GM12892 (cell line): ENCODE data around the gene PDZRN4.
A peak's percentile ranks its signal among the peaks of the same experiment; 100 is the strongest.

Source experiments
- DNase-seq: peaks from one replicate; pipeline ENCODE4 v3.0.0; 2011; ENCODE audit not compliant: insufficient read length
- FAIRE-seq: peaks from 2 replicates; lab custom pipeline; 2011; peaks lifted over from hg19 to GRCh38; lab: Jason Lieb, UNC
- POLR2A ChIP-seq: IDR thresholded peaks from 2 replicates; pipeline ENCODE4 v1.6.1; 2011; ENCODE audit warnings: low read depth, low read length, control low read depth
- POLR2AphosphoS5 ChIP-seq: IDR thresholded peaks from 2 replicates; pipeline ENCODE4 v1.6.1; 2011; ENCODE audit warnings: low read depth, low read length, control low read depth
- TAF1 ChIP-seq: IDR thresholded peaks from 2 replicates; pipeline ENCODE4 v1.6.1; 2011; ENCODE audit warnings: low read depth, mild to moderate bottlenecking, control low read depth, low read length, borderline replicate concordance

The PDZRN4 gene

GRCh38 chr12:41566703-41567102, 378.6 kb downstream of the PDZRN4 start:
- FAIRE-seq (no peak), DNase-seq (no peak)
- no peak for TF ChIP-seq POLR2A
- TF ChIP-seq POLR2AphosphoS5: no peak
- TF ChIP-seq TAF1: no peak

- DNase-seq (no peak), FAIRE-seq (no peak)
- TF ChIP-seq TAF1 (no peak), POLR2AphosphoS5 (no peak), POLR2A (no peak)
Measured at GRCh38 chr12:41573445-41573844, 385.3 kb downstream of the PDZRN4 start.

GRCh38 chr12:41576925-41577324, 388.8 kb downstream of the PDZRN4 start:
- TF ChIP-seq TAF1 (no peak), POLR2A (no peak), POLR2AphosphoS5 (no peak)
- FAIRE-seq (no peak), DNase-seq (no peak)

GRCh38 chr12:41577995-41578394, 389.9 kb downstream of the PDZRN4 start:
- FAIRE-seq (no peak), DNase-seq (no peak)
- TF ChIP-seq TAF1 (no peak), POLR2A (no peak), POLR2AphosphoS5 (no peak)

GRCh38 chr12:41585784-41586183, 397.7 kb downstream of the PDZRN4 start:
- no peak for TF ChIP-seq POLR2AphosphoS5
- TF ChIP-seq POLR2A: no peak
- TF ChIP-seq TAF1: no peak
- FAIRE-seq (no peak), DNase-seq (no peak)

GRCh38 chr12:41587574-41587973, 399.5 kb downstream of the PDZRN4 start:
- no peak for TF ChIP-seq POLR2A
- no peak for TF ChIP-seq TAF1
- FAIRE-seq: no peak

GRCh38 chr12:41589878-41590277, 401.8 kb downstream of the PDZRN4 start:
- DNase-seq: no peak
- FAIRE-seq: no peak
- TF ChIP-seq POLR2AphosphoS5 (no peak), POLR2A (no peak), TAF1 (no peak)

More at GRCh38 chr12:41587574-41587973, 399.5 kb downstream of the PDZRN4 start:
- DNase-seq: no peak

GRCh38 chr12:41596190-41596589, 408.1 kb downstream of the PDZRN4 start:
- no peak for TF ChIP-seq POLR2A
- no peak for TF ChIP-seq TAF1
- no peak for TF ChIP-seq POLR2AphosphoS5
- DNase-seq (no peak), FAIRE-seq (no peak)

- no peak for DNase-seq
Measured at GRCh38 chr12:41604830-41605229, 416.7 kb downstream of the PDZRN4 start.

GRCh38 chr12:41605545-41606305, 417.6 kb downstream of the PDZRN4 start:
- no peak for TF ChIP-seq POLR2A
- no peak for TF ChIP-seq TAF1
- TF ChIP-seq POLR2AphosphoS5: no peak
- FAIRE-seq: peak; percentile 79
- DNase-seq: no peak

More at GRCh38 chr12:41604830-41605229, 416.7 kb downstream of the PDZRN4 start:
- no peak for FAIRE-seq
- TF ChIP-seq TAF1 (no peak), POLR2AphosphoS5 (no peak), POLR2A (no peak)

GRCh38 chr12:41606468-41607445, 418.6 kb downstream of the PDZRN4 start:
- no peak for FAIRE-seq
- DNase-seq: no peak
- no peak for TF ChIP-seq POLR2A
- TF ChIP-seq POLR2AphosphoS5: no peak
- no peak for TF ChIP-seq TAF1
